GM12878 (cell line): ENCODE data around the gene ELMO3. TPM values are rescaled to one million over a fixed set of nuclear protein-coding genes. Genes with fewer than 3 reads are reported as not detected.

Experiments used
- RBBP5 ChIP-seq: fragments of 200-600 bp; sonication (generic); conservative IDR thresholded peaks from 2 replicates; pipeline ENCODE4 v1.6.1; 2016
- ZNF24 ChIP-seq: fragments of 450-650 bp; IDR thresholded peaks from 2 replicates; pipeline ENCODE4 v1.6.1; 2017; ENCODE audit warnings: antibody characterized with exemption, mild to moderate bottlenecking
- microRNA counts: library from miRNA; unstranded; fragments of <30 nt; microRNA quantifications from one replicate; lab custom pipeline; 2016
- microRNA-seq: library from miRNA; unstranded; fragments of <30 nt; microRNA quantifications from one replicate; pipeline ENCODE4, GENCODE V29; 2018
- polyA plus RNA-seq, 11 experiments: library from polyadenylated mRNA; depleted of rRNA in 4 of 11; unstranded in 6 of 11; stranded (reverse) in 5 of 11; fragments of >200 nt; fragmentation: Nextera tagmentation in 4 of 11; fragmentation: Illumina TruSeq in 1 of 11; extraction: Ambion mirVana in 4 of 11; extraction: Trizol in 1 of 11; gene quantifications; 1 replicate in 1 of 11; 2 replicates in 10 of 11; pipeline versions ENCODE4 v1.2.1 to v1.2.3, GENCODE V29; 2011 to 2016; ENCODE audit warnings: inconsistent platforms in 2 of 11, missing spikeins in 2 of 11, low read depth in 1 of 11
- small RNA-seq: library from RNA; depleted of rRNA; stranded (forward); fragments of <200 nt; gene quantifications from one replicate; pipeline ENCODE3, GENCODE V24; 2014
- total RNA-seq, 4 experiments: library from RNA; depleted of rRNA in 3 of 4; stranded (reverse); fragments of >200 nt in 3 of 4; fragmentation: Illumina TruSeq in 1 of 4; extraction: Trizol in 1 of 4; gene quantifications; 2 replicates each; pipeline versions ENCODE4 v1.2.1 to v1.2.3, GENCODE V29; 2013 to 2021
- TF ChIP-seq, protein P1 (sequence below): IDR thresholded peaks from 2 replicates; pipeline ENCODE4 v1.6.1; 2012; ENCODE audit warnings: low read depth, low read length, improper control_type of control experiment
- TF ChIP-seq, protein P2 (sequence below): fragments of 450-650 bp; IDR thresholded peaks from 2 replicates; pipeline ENCODE4 v1.6.1; 2017; ENCODE audit warnings: mild to moderate bottlenecking

The ELMO3 gene
- total and polyA plus RNA-seq, 10 of the 15 experiments (the other 5 are each of a cell fraction or from before 2014, with no cell fraction given): 0.05 to 4.7 (median 0.96) TPM; not detected in 1

DNA sequence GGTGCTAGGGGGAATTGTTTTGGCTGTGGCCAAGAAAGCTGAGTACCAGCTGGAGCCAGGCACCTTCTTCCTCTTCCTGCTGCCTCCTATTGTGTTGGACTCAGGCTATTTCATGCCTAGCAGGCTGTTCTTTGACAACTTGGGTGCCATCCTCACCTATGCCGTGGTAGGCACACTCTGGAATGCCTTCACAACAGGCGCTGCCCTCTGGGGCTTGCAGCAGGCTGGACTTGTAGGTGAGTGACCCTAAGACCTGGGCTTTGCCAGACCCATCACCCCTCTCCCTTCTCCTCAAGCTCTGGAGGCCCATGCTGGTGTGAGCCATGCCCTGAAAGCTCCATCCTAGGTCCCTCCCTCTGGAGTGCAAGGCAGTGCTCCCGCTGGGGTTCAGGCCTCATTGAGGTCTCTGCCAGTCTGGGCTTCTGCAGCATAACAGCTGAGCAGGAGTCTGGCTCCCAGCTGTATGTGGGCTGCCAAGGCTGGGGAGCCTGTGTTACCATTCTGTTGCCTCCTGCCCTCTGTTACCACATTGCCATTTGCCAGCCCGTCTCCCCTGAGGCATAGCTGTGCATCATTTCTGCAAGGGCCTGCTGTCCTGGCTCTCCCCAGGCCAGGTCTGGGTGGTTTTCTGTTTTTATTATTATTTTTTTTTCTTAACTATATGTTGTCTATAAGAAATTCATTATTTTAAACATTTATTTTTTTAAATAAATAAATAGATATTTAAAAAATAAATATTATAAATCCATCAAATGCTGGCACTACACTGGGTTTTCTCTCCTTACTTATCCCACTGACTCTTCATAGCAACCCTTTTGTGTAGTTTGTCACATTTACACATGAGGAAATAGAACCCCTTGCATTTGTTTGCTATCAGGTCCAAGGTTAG is 53.9 kb downstream of the ELMO3 start (continued):
- TF ChIP-seq, protein P1, sequence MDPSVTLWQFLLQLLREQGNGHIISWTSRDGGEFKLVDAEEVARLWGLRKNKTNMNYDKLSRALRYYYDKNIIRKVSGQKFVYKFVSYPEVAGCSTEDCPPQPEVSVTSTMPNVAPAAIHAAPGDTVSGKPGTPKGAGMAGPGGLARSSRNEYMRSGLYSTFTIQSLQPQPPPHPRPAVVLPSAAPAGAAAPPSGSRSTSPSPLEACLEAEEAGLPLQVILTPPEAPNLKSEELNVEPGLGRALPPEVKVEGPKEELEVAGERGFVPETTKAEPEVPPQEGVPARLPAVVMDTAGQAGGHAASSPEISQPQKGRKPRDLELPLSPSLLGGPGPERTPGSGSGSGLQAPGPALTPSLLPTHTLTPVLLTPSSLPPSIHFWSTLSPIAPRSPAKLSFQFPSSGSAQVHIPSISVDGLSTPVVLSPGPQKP: no peak
- TF ChIP-seq RBBP5 (no peak), ZNF24 (no peak)
- TF ChIP-seq, protein P2, sequence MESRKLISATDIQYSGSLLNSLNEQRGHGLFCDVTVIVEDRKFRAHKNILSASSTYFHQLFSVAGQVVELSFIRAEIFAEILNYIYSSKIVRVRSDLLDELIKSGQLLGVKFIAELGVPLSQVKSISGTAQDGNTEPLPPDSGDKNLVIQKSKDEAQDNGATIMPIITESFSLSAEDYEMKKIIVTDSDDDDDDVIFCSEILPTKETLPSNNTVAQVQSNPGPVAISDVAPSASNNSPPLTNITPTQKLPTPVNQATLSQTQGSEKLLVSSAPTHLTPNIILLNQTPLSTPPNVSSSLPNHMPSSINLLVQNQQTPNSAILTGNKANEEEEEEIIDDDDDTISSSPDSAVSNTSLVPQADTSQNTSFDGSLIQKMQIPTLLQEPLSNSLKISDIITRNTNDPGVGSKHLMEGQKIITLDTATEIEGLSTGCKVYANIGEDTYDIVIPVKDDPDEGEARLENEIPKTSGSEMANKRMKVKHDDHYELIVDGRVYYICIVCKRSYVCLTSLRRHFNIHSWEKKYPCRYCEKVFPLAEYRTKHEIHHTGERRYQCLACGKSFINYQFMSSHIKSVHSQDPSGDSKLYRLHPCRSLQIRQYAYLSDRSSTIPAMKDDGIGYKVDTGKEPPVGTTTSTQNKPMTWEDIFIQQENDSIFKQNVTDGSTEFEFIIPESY: no peak

MicroRNAs within 50 kb of the gene (microRNA counts, 767-probe panel; counts per million panel counts)
- microRNA hsa-miR-328 (lab: Ali Mortazavi, UCI): 55.3 counts per million

Small RNA genes lying within 50 kb of the gene (microRNA-seq; reads per million reads assigned to microRNA genes)
- 29.4 reads per million, percentile 62 among the genes with 10 or more reads in this experiment for gene MIR328

Small RNA genes lying within 50 kb of the gene (small RNA-seq; reads per million reads assigned to genes)
- gene MIR328: 7.3 reads per million, percentile 93 among the genes with 10 or more reads in this experiment

Other genes with a start within 250 kb of the ELMO3 start
Only the 7 nearest of the 21 such genes appear.
- gene FBXL8, start 39.2 kb upstream of the ELMO3 start, total RNA-seq (2014; rRNA removed): 7.6 and 8.3 TPM in 2 replicates
- 2.0 and 2.1 TPM in 2 replicates for gene FBXL8, start 39.2 kb upstream of the ELMO3 start, total RNA-seq (2014; rRNA removed; fragmentation: Illumina TruSeq; extraction: Trizol)
- gene FBXL8, start 39.2 kb upstream of the ELMO3 start, total RNA-seq (2021): 7.5 and 7.7 TPM in 2 replicates
- 7.6 TPM in 2 replicates for gene FBXL8, start 39.2 kb upstream of the ELMO3 start, polyA plus RNA-seq (2011; rRNA removed)
- gene FBXL8, start 39.2 kb upstream of the ELMO3 start, polyA plus RNA-seq (2014; fragmentation: Illumina TruSeq; extraction: Trizol): 1.4 and 1.7 TPM in 2 replicates
- gene FBXL8, start 39.2 kb upstream of the ELMO3 start, polyA plus RNA-seq (2014; fragmentation: Nextera tagmentation; extraction: Ambion mirVana): not detected
- 10.4 and 14.7 TPM in 2 replicates for gene FBXL8, start 39.2 kb upstream of the ELMO3 start, polyA plus RNA-seq (2014; rRNA removed)
- 1 to 10 TPM; 5.6 to 6.4 TPM for gene FBXL8, start 39.2 kb upstream of the ELMO3 start, polyA plus RNA-seq (2016; fragmentation: Nextera tagmentation; extraction: Ambion mirVana)
- 2.6 and 2.9 TPM in 2 replicates for gene HSF4, start 34.4 kb upstream of the ELMO3 start, total RNA-seq (2014; rRNA removed)
- gene HSF4, start 34.4 kb upstream of the ELMO3 start, total RNA-seq (2014; rRNA removed; fragmentation: Illumina TruSeq; extraction: Trizol): 1.2 and 1.4 TPM in 2 replicates
- gene HSF4, start 34.4 kb upstream of the ELMO3 start, total RNA-seq (2021): 5.0 and 5.5 TPM in 2 replicates
- gene HSF4, start 34.4 kb upstream of the ELMO3 start, polyA plus RNA-seq (2011; rRNA removed): 6.9 and 9.9 TPM in 2 replicates
- 1.5 and 3.0 TPM in 2 replicates for gene HSF4, start 34.4 kb upstream of the ELMO3 start, polyA plus RNA-seq (2014; fragmentation: Illumina TruSeq; extraction: Trizol)
- under 1 TPM in 1 of 2 experiments, not detected in 1; 0.31 TPM for gene HSF4, start 34.4 kb upstream of the ELMO3 start, polyA plus RNA-seq (2014; fragmentation: Nextera tagmentation; extraction: Ambion mirVana)
- gene HSF4, start 34.4 kb upstream of the ELMO3 start, polyA plus RNA-seq (2014; rRNA removed): 7.7 TPM in 2 replicates
- gene HSF4, start 34.4 kb upstream of the ELMO3 start, polyA plus RNA-seq (2016; fragmentation: Nextera tagmentation; extraction: Ambion mirVana): 1 to 10 TPM in 1 of 2 experiments, under 1 TPM in 1; 0.73 to 1.3 TPM
- 4.3 and 4.5 TPM in 2 replicates for gene NOL3, start 28.6 kb upstream of the ELMO3 start, total RNA-seq (2014; rRNA removed)
- 1.5 and 2.3 TPM in 2 replicates for gene NOL3, start 28.6 kb upstream of the ELMO3 start, total RNA-seq (2014; rRNA removed; fragmentation: Illumina TruSeq; extraction: Trizol)
- gene NOL3, start 28.6 kb upstream of the ELMO3 start, total RNA-seq (2021): 5.0 and 5.3 TPM in 2 replicates
- gene NOL3, start 28.6 kb upstream of the ELMO3 start, polyA plus RNA-seq (2011; rRNA removed): 18.4 and 19.5 TPM in 2 replicates
- gene NOL3, start 28.6 kb upstream of the ELMO3 start, polyA plus RNA-seq (2014; fragmentation: Illumina TruSeq; extraction: Trizol): 3.0 and 4.2 TPM in 2 replicates
- under 1 TPM; 0.31 to 0.44 TPM for gene NOL3, start 28.6 kb upstream of the ELMO3 start, polyA plus RNA-seq (2014; fragmentation: Nextera tagmentation; extraction: Ambion mirVana)
- 4.8 and 5.8 TPM in 2 replicates for gene NOL3, start 28.6 kb upstream of the ELMO3 start, polyA plus RNA-seq (2014; rRNA removed)
- 1 to 10 TPM; 1.6 to 2.4 TPM for gene NOL3, start 28.6 kb upstream of the ELMO3 start, polyA plus RNA-seq (2016; fragmentation: Nextera tagmentation; extraction: Ambion mirVana)
- gene MATCAP1, start 15.2 kb upstream of the ELMO3 start, total RNA-seq (2014; rRNA removed): 11.3 and 11.6 TPM in 2 replicates
- 7.0 and 7.8 TPM in 2 replicates for gene MATCAP1, start 15.2 kb upstream of the ELMO3 start, total RNA-seq (2014; rRNA removed; fragmentation: Illumina TruSeq; extraction: Trizol)
- 18.3 and 18.8 TPM in 2 replicates for gene MATCAP1, start 15.2 kb upstream of the ELMO3 start, total RNA-seq (2021)
- gene MATCAP1, start 15.2 kb upstream of the ELMO3 start, polyA plus RNA-seq (2011; rRNA removed): 15.5 and 20.1 TPM in 2 replicates
- gene MATCAP1, start 15.2 kb upstream of the ELMO3 start, polyA plus RNA-seq (2014; fragmentation: Illumina TruSeq; extraction: Trizol): 7.2 and 9.5 TPM in 2 replicates
- gene MATCAP1, start 15.2 kb upstream of the ELMO3 start, polyA plus RNA-seq (2014; fragmentation: Nextera tagmentation; extraction: Ambion mirVana): 1 to 10 TPM; 2.8 to 6.6 TPM
- gene MATCAP1, start 15.2 kb upstream of the ELMO3 start, polyA plus RNA-seq (2014; rRNA removed): 25.8 and 28.9 TPM in 2 replicates
- 1 to 10 TPM; 5.6 to 7.6 TPM for gene MATCAP1, start 15.2 kb upstream of the ELMO3 start, polyA plus RNA-seq (2016; fragmentation: Nextera tagmentation; extraction: Ambion mirVana)
- gene EXOC3L1, start 9.0 kb upstream of the ELMO3 start, total RNA-seq (2014; rRNA removed): not detected in 2 replicates
- not detected in 2 replicates for gene EXOC3L1, start 9.0 kb upstream of the ELMO3 start, total RNA-seq (2014; rRNA removed; fragmentation: Illumina TruSeq; extraction: Trizol)
- gene EXOC3L1, start 9.0 kb upstream of the ELMO3 start, total RNA-seq (2021): not detected in 2 replicates
- gene EXOC3L1, start 9.0 kb upstream of the ELMO3 start, polyA plus RNA-seq (2011; rRNA removed): not detected in 2 replicates
- gene EXOC3L1, start 9.0 kb upstream of the ELMO3 start, polyA plus RNA-seq (2014; fragmentation: Illumina TruSeq; extraction: Trizol): not detected in 2 replicates
- not detected for gene EXOC3L1, start 9.0 kb upstream of the ELMO3 start, polyA plus RNA-seq (2014; fragmentation: Nextera tagmentation; extraction: Ambion mirVana)
- 0.03 TPM in 1 of 2 replicates, not detected in the other for gene EXOC3L1, start 9.0 kb upstream of the ELMO3 start, polyA plus RNA-seq (2014; rRNA removed)
- under 1 TPM; 0.07 to 0.42 TPM for gene EXOC3L1, start 9.0 kb upstream of the ELMO3 start, polyA plus RNA-seq (2016; fragmentation: Nextera tagmentation; extraction: Ambion mirVana)
- 105 and 116 TPM in 2 replicates for gene E2F4, start 7.0 kb upstream of the ELMO3 start, total RNA-seq (2014; rRNA removed)
- gene E2F4, start 7.0 kb upstream of the ELMO3 start, total RNA-seq (2014; rRNA removed; fragmentation: Illumina TruSeq; extraction: Trizol): 68.2 and 72.6 TPM in 2 replicates
- gene E2F4, start 7.0 kb upstream of the ELMO3 start, total RNA-seq (2021): 96.7 and 108 TPM in 2 replicates
- 42.7 and 75.6 TPM in 2 replicates for gene E2F4, start 7.0 kb upstream of the ELMO3 start, polyA plus RNA-seq (2011; rRNA removed)
- gene E2F4, start 7.0 kb upstream of the ELMO3 start, polyA plus RNA-seq (2014; fragmentation: Illumina TruSeq; extraction: Trizol): 38.3 and 88.0 TPM in 2 replicates
- gene E2F4, start 7.0 kb upstream of the ELMO3 start, polyA plus RNA-seq (2014; fragmentation: Nextera tagmentation; extraction: Ambion mirVana): 10 to 100 TPM; 11.7 to 16.5 TPM
- 132 and 147 TPM in 2 replicates for gene E2F4, start 7.0 kb upstream of the ELMO3 start, polyA plus RNA-seq (2014; rRNA removed)
- 100 to 1,000 TPM; 104 to 110 TPM for gene E2F4, start 7.0 kb upstream of the ELMO3 start, polyA plus RNA-seq (2016; fragmentation: Nextera tagmentation; extraction: Ambion mirVana)
- 37.9 and 48.4 TPM in 2 replicates for gene TMEM208, start 28.0 kb downstream of the ELMO3 start, total RNA-seq (2014; rRNA removed)
- gene TMEM208, start 28.0 kb downstream of the ELMO3 start, total RNA-seq (2014; rRNA removed; fragmentation: Illumina TruSeq; extraction: Trizol): 34.1 and 35.0 TPM in 2 replicates
- 45.9 and 46.8 TPM in 2 replicates for gene TMEM208, start 28.0 kb downstream of the ELMO3 start, total RNA-seq (2021)
- gene TMEM208, start 28.0 kb downstream of the ELMO3 start, polyA plus RNA-seq (2011; rRNA removed): 27.8 and 39.4 TPM in 2 replicates
- 25.1 and 42.6 TPM in 2 replicates for gene TMEM208, start 28.0 kb downstream of the ELMO3 start, polyA plus RNA-seq (2014; fragmentation: Illumina TruSeq; extraction: Trizol)
- 100 to 1,000 TPM; 169 to 244 TPM for gene TMEM208, start 28.0 kb downstream of the ELMO3 start, polyA plus RNA-seq (2014; fragmentation: Nextera tagmentation; extraction: Ambion mirVana)
- 51.1 and 59.8 TPM in 2 replicates for gene TMEM208, start 28.0 kb downstream of the ELMO3 start, polyA plus RNA-seq (2014; rRNA removed)
- 100 to 1,000 TPM; 128 to 143 TPM for gene TMEM208, start 28.0 kb downstream of the ELMO3 start, polyA plus RNA-seq (2016; fragmentation: Nextera tagmentation; extraction: Ambion mirVana)